Measurements from ENCODE around the gene ELF3. TPM values are rescaled to one million over a fixed set of nuclear protein-coding genes. Genes with fewer than 3 reads are reported as not detected.

ELF3 gene
- total RNA-seq: 59.8 TPM

GRCh38 chr1:202010180-202011015 is at the start of gene ELF3:
ELF3 (plus strand) TSS chr1:202010587; CDS start chr1:202011137, 550 bp downstream.

GRCh38 chr1:201982623-201983379 is 27.6 kb upstream of the ELF3 start, which contains the start of gene RNPEP:
RNPEP (plus strand) TSS chr1:201982648; CDS start chr1:201982667, 19 bp downstream.

Other genes with a start within 250 kb of the ELF3 start
- gene IPO9, start 181.4 kb upstream of the ELF3 start, total RNA-seq: 59.3 TPM
- gene SHISA4, start 121.7 kb upstream of the ELF3 start, total RNA-seq: 26.5 TPM
- gene LMOD1, start 64.0 kb upstream of the ELF3 start, total RNA-seq: 23.3 TPM
- 35.5 TPM for gene TIMM17A, start 55.1 kb upstream of the ELF3 start, total RNA-seq
- gene RNPEP, start 27.9 kb upstream of the ELF3 start, total RNA-seq: 39.5 TPM
- gene GPR37L1, start 112.3 kb downstream of the ELF3 start, total RNA-seq: 0.88 TPM
- gene ARL8A, start 134.2 kb downstream of the ELF3 start, total RNA-seq: 36.2 TPM
- 1.3 TPM for gene PTPN7, start 150.0 kb downstream of the ELF3 start, total RNA-seq
- gene LGR6, start 183.2 kb downstream of the ELF3 start, total RNA-seq: 3.6 TPM